Ovary (tissue), 9 donors: ENCODE results near the gene MYOF. TPM values are rescaled to one million over a fixed set of nuclear protein-coding genes. Genes with fewer than 3 reads are reported as not detected.
"Not testable (repeated sequence)": the region's sequence is repeated elsewhere in the genome, so short reads cannot be mapped to it uniquely, and the experiment has no call there.

Experiments used
- DNase-seq, 5 donors: peaks; one replicate each; pipeline ENCODE4 v3.0.0-alpha.2; 2019 to 2020
- H3K27ac ChIP-seq, 2 donors: fragments of 200-600 bp; one replicate each; pipeline versions ENCODE4 v1.5.1 to v1.8.0; 2019 to 2022
- H3K27me3 ChIP-seq: fragments of 200-600 bp; one replicate; pipeline ENCODE4 v1.8.0; 2022
- H3K36me3 ChIP-seq: fragments of 200-600 bp; sonication (generic); one replicate; pipeline ENCODE4 v1.5.1; 2019
- H3K4me1 ChIP-seq: one replicate; pipeline ENCODE4 v1.8.1; 2013; ENCODE audit warnings: mild to moderate bottlenecking, moderate library complexity; ENCODE audit not compliant: insufficient read depth
- H3K4me3 ChIP-seq: fragments of 200-600 bp; sonication (generic); one replicate; pipeline ENCODE4 v1.5.1; 2017
- H3K9me3 ChIP-seq, 2 donors: fragments of 200-600 bp in 1 of 2; sonication (generic) in 1 of 2; one replicate each; pipeline versions ENCODE4 v1.5.1 to v1.8.1; 2013 to 2019; ENCODE audit warnings: mild to moderate bottlenecking in 1 of 2, moderate library complexity in 1 of 2
- CTCF ChIP-seq, 3 donors: fragments of 450-650 bp in 2 of 3; fragments of 200-600 bp in 1 of 3; IDR thresholded peaks; one replicate each; pipeline versions ENCODE4 v1.5.1 to v1.8.0; 2016 to 2022; ENCODE audit warnings: antibody characterized with exemption in 3 of 3, mild to moderate bottlenecking in 1 of 3
- EP300 ChIP-seq: sonication (generic); formaldehyde crosslinking; IDR thresholded peaks from one replicate; pipeline ENCODE4 v1.6.1; 2017; ENCODE audit warnings: antibody characterized with exemption
- POLR2A ChIP-seq: fragments of 450-650 bp; IDR thresholded peaks from one replicate; pipeline ENCODE4 v1.6.1; 2017; ENCODE audit warnings: antibody characterized with exemption, mild to moderate bottlenecking, moderate library complexity
- WGBS, 3 donors: extraction: QIAGEN DNeasy Blood & Tissue Kit in 1 of 3; methylation state at CpG; one replicate each; pipeline versions ENCODE4 v1.1.5 to v1.1.7; 2013 to 2017; 5-methylcytosine and 5-hydroxymethylcytosine counted together
- intact Hi-C, 4 donors: fragments of 100-400 bp; cut with DNase I; formaldehyde crosslinking; loops; one replicate each; pipeline versions ENCODE4 v1.11.0 to v1.15.1; 2022 to 2023
- polyA plus RNA-seq, 2 donors: library from polyadenylated mRNA; stranded (reverse); fragments of 200-250 nt in 1 of 2; fragments of 350-450 nt in 1 of 2; fragmentation: Illumina TruSeq in 1 of 2; extraction: RNeasy Lipid Tissue Mini Kit (QIAGEN cat#74804) in 1 of 2; gene quantifications; one replicate each; pipeline ENCODE4 v1.2.3, GENCODE V29; 2013 to 2014
- total RNA-seq, 7 donors: library from RNA; depleted of rRNA in 2 of 7; stranded (reverse); fragments of >200 nt in 2 of 7; fragmentation: NEBNext Ultra II Directional in 3 of 7; extraction: Animal tissue kit (Norgen Biotek cat#: 25700) in 3 of 7; gene quantifications; one replicate each; pipeline versions ENCODE4 v1.1.0 to v1.2.4, GENCODE V29; 2016 to 2023
- donor health status: DM: no; HTN: no; CAD: no; lungs with moderate emphysema.
- donor health status: DM: no; HTN: no; CAD: no.
- donor health status: Bipolar disorder and iron deficiency.
- donor health status: DM: yes; HTN: yes; CAD: no.
- donor health status: DM: no; HTN: no; CAD: no.
- donor health status: DM: yes; HTN: yes; CAD: no.

The MYOF gene
- total and polyA plus RNA-seq, 9 donors: 7.9 to 89.0 (median 45.7) TPM

DNA sequence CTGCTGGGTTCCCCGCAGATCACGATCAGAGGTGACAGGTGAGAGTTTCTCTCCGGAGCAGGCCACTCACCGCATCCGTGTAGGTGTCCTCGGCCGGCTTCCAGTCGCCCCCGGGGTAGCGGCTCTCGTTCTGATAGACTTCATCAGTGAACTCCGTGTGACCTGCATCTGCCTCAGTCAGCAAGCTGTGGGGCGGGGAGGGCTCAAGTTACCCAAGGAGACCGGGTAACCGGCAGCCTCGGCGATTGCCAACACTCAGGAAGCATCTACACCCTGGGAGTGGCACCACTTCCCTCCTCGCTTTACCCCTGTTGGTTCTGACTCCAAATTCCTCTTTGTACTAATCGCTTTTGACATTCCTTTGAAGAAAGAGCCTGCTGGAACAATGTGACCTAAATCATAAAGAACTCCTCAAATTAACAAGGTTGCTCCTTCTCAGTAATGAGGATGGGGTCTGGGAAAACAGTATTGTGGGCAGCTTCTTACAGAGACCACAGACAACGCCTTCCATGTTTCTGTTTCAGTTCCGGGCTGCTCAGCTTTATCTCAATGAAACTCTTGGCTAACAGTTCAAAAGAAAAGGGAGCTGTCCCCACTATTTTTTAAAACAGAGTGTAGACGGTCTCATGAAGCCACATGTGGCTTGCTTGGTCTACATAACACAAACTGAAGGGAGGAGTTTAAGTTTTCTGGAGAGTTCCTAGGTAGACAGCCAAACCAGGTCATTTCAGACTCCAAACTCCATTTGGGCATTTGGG is 118.1 kb downstream of the MYOF start:
- TF ChIP-seq POLR2A (no peak), CTCF (IDR thresholded peaks at IDR 0.05) (no peak), EP300 (no peak)
- H3K36me3 ChIP-seq: no peaks in the 10 kb centered on the region
- H3K4me3 ChIP-seq: no peak overlapping the region
- H3K9me3 ChIP-seq: no peaks in the 10 kb centered on the region
- 80 to 83% (median 82%) methylated on average over 22 of the region's 22 CpGs for WGBS, 3 donors
- no peaks in the 10 kb centered on the region for H3K27me3 ChIP-seq
- intact Hi-C loops: no loop called here
- H3K4me1 ChIP-seq: no peaks in the 10 kb centered on the region
- peak in 1 of 5 donors; percentile 36 for DNase-seq
- H3K27ac ChIP-seq: no peak overlapping the region

DNA sequence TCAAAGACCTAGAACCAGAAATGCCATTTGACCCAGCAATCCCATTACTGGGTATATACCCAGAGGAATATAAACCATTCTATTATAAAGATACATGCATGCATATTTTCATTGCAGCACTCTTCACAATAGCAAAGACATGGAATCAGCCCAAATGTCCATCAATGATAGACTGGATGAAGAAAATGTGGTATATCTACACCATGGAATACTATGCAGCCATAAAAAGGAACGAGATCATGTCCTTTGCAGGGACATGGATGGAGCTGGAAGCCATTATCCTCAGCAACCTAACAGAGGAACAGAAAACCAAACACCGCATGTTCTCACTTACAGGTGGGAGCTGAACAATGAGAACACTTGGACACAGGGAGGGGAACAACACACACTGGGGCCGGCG is 123.7 kb downstream of the MYOF start:
- H3K4me1 ChIP-seq, H3K36me3 ChIP-seq, H3K27me3 ChIP-seq, H3K27ac ChIP-seq, H3K4me3 ChIP-seq, H3K9me3 ChIP-seq, DNase-seq: not testable (repeated sequence)
- WGBS, 3 donors: 96 to 99% (median 97%) methylated on average over 4 of the region's 4 CpGs
- intact Hi-C loops: loop anchor here in 2 of 4 donors (10.0 kb wide), 2 partner anchors 274 to 474 kb away; no protein-coding TSS in a partner anchor

GRCh38 chr10:93357680-93358079 is 124.5 kb downstream of the MYOF start:
- intact Hi-C loops: loop anchor here in 2 of 4 donors (10.0 kb wide), 2 partner anchors 273 to 473 kb away; no protein-coding TSS in a partner anchor
- Histone ChIP-seq H3K27ac (no peak overlapping the region), H3K36me3 (no peaks in the 10 kb centered on the region), H3K4me3 (no peak overlapping the region), H3K9me3 (no peaks in the 10 kb centered on the region), H3K27me3 (no peaks in the 10 kb centered on the region), H3K4me1 (no peaks in the 10 kb centered on the region)
- 7 to 9% (median 9%) methylated on average over 5 of the region's 5 CpGs for WGBS, 3 donors
- DNase-seq: no peak
- TF ChIP-seq CTCF (IDR thresholded peaks at IDR 0.05): no peak
- no peak for TF ChIP-seq POLR2A
- no peak for TF ChIP-seq EP300

DNA sequence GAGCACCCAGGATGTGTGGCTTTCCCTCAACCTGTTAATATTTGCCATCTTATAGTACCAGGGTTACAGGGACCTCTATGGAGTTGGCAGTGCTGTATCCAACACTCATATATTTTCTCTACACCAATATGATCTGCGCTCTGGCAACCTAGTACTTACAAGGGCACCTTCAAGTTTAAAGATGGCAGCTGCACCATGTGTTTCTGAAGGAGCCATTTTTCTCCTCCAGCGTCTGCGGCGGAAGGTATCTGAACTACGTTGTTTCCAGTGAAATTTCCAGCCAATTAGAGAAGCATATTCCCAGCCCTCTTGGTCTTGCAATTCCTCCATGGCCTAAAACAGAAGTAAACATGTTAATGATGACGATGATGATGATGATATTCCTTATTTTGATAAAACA is 125.6 kb downstream of the MYOF start:
- H3K27me3 ChIP-seq: no peaks in the 10 kb centered on the region
- intact Hi-C loops: loop anchor here in 2 of 4 donors (10.0 kb wide), 2 partner anchors 272 to 472 kb away; no protein-coding TSS in a partner anchor
- DNase-seq: no peak
- no peak overlapping the region for H3K4me3 ChIP-seq
- no peak for TF ChIP-seq EP300
- TF ChIP-seq POLR2A: no peak
- no peak for TF ChIP-seq CTCF (IDR thresholded peaks at IDR 0.05)
- WGBS, 3 donors: 95 to 96% (median 96%) methylated on average over 6 of the region's 6 CpGs
- no peaks in the 10 kb centered on the region for H3K36me3 ChIP-seq
- H3K9me3 ChIP-seq: no peaks in the 10 kb centered on the region
- no peak overlapping the region for H3K27ac ChIP-seq
- H3K4me1 ChIP-seq: no peaks in the 10 kb centered on the region
